Measurements from ENCODE around the gene SLC11A1. TPM values are rescaled to one million over a fixed set of nuclear protein-coding genes. Genes with fewer than 3 reads are reported as not detected.

The SLC11A1 gene
- total RNA-seq, 1 donor from 2014 or later = not detected

- Histone ChIP-seq H3K27ac (ENCODE audit: low read depth, low read length) (no peak overlapping the region), H3K9me3 (ENCODE audit: insufficient read depth, low read depth, low read length) (no peaks in the 10 kb centered on the region), H3K27me3 (ENCODE audit: insufficient read depth, low read length) (peaks cover 2% of the 10 kb centered on the region), H4K20me1 (ENCODE audit: insufficient read depth, low read length) (no peaks in the 10 kb centered on the region), H3K4me3 (ENCODE audit: insufficient read depth, low read depth, low read length) (no peak overlapping the region), H3K4me1 (ENCODE audit: insufficient read depth, low read length) (no peaks in the 10 kb centered on the region), H3K4me2 (ENCODE audit: low read length) (no peak overlapping the region), H3K79me2 (ENCODE audit: insufficient read depth, low read length) (no peaks in the 10 kb centered on the region), H3K9ac (ENCODE audit: low read length) (no peak overlapping the region), H2AFZ (ENCODE audit: low read depth, low read length) (no peak overlapping the region), H3K36me3 (ENCODE audit: insufficient read depth, low read length) (no peaks in the 10 kb centered on the region)
- H3K9me3 Mint-ChIP-seq (ENCODE audit: unreplicated experiment) = no peaks in the 10 kb centered on the region
- H3K27ac Mint-ChIP-seq (ENCODE audit: unreplicated experiment) = no peak overlapping the region
- H3K36me3 Mint-ChIP-seq (ENCODE audit: low read depth, unreplicated experiment) = peaks cover 3% of the 10 kb centered on the region
- no peak for FAIRE-seq
- peaks cover 9% of the 10 kb centered on the region for H3K27me3 Mint-ChIP-seq (ENCODE audit: low read depth, unreplicated experiment)
- DNase-seq (ENCODE audit: low read depth) = no peak
- H3K4me3 Mint-ChIP-seq (ENCODE audit: unreplicated experiment) = no peak overlapping the region
- H3K4me1 Mint-ChIP-seq (ENCODE audit: low read depth, unreplicated experiment) = no peaks in the 10 kb centered on the region
- TF ChIP-seq CTCF (IDR thresholded peaks at IDR 0.05; ENCODE audit: insufficient read depth, low read depth, low read length) (no peak), EZH2 (IDR thresholded peaks at IDR 0.05; ENCODE audit: insufficient read depth, low read length) (no peak)
Observed at GRCh38 chr2:218360453-218360852, 21.6 kb upstream of the SLC11A1 start.

- DNase-seq (ENCODE audit: low read depth) = no peak
- FAIRE-seq = no peak
- no peaks in the 10 kb centered on the region for H3K79me2 ChIP-seq (ENCODE audit: insufficient read depth, low read length)
- peaks cover under 1% of the 10 kb centered on the region for H3K27me3 ChIP-seq (ENCODE audit: insufficient read depth, low read length)
- H3K36me3 ChIP-seq (ENCODE audit: insufficient read depth, low read length) = no peaks in the 10 kb centered on the region
- no peak overlapping the region for H3K27ac ChIP-seq (ENCODE audit: low read depth, low read length)
- no peaks in the 10 kb centered on the region for H3K4me1 Mint-ChIP-seq (ENCODE audit: low read depth, unreplicated experiment)
- H3K9me3 Mint-ChIP-seq (ENCODE audit: unreplicated experiment) = peaks cover 2% of the 10 kb centered on the region
- H4K20me1 ChIP-seq (ENCODE audit: insufficient read depth, low read length) = no peaks in the 10 kb centered on the region
- no peaks in the 10 kb centered on the region for H3K4me1 ChIP-seq (ENCODE audit: insufficient read depth, low read length)
- no peak overlapping the region for H3K27ac Mint-ChIP-seq (ENCODE audit: unreplicated experiment)
- H3K36me3 Mint-ChIP-seq (ENCODE audit: low read depth, unreplicated experiment) = no peaks in the 10 kb centered on the region
- no peak overlapping the region for H2AFZ ChIP-seq (ENCODE audit: low read depth, low read length)
- peaks cover 14% of the 10 kb centered on the region for H3K27me3 Mint-ChIP-seq (ENCODE audit: low read depth, unreplicated experiment)
- no peak overlapping the region for H3K4me2 ChIP-seq (ENCODE audit: low read length)
- no peak overlapping the region for H3K9ac ChIP-seq (ENCODE audit: low read length)
- H3K4me3 ChIP-seq (ENCODE audit: insufficient read depth, low read depth, low read length) = no peak overlapping the region
- no peak overlapping the region for H3K4me3 Mint-ChIP-seq (ENCODE audit: unreplicated experiment)
- TF ChIP-seq EZH2 (IDR thresholded peaks at IDR 0.05; ENCODE audit: insufficient read depth, low read length) (no peak), CTCF (IDR thresholded peaks at IDR 0.05; ENCODE audit: insufficient read depth, low read depth, low read length) (no peak)
- peaks cover 6% of the 10 kb centered on the region for H3K9me3 ChIP-seq (ENCODE audit: insufficient read depth, low read depth, low read length)
Observed at GRCh38 chr2:218362606-218363005, 19.5 kb upstream of the SLC11A1 start.

GRCh38 chr2:218363736-218364135 is 18.3 kb upstream of the SLC11A1 start:
- no peak overlapping the region for H3K4me2 ChIP-seq (ENCODE audit: low read length)
- no peak overlapping the region for H3K9ac ChIP-seq (ENCODE audit: low read length)
- H3K9me3 Mint-ChIP-seq (ENCODE audit: unreplicated experiment) = peaks cover 2% of the 10 kb centered on the region
- no peaks in the 10 kb centered on the region for H4K20me1 ChIP-seq (ENCODE audit: insufficient read depth, low read length)
- no peak overlapping the region for H3K27ac Mint-ChIP-seq (ENCODE audit: unreplicated experiment)
- H3K4me3 ChIP-seq (ENCODE audit: insufficient read depth, low read depth, low read length) = no peak overlapping the region
- H3K27me3 ChIP-seq (ENCODE audit: insufficient read depth, low read length) = no peaks in the 10 kb centered on the region
- peaks cover 6% of the 10 kb centered on the region for H3K9me3 ChIP-seq (ENCODE audit: insufficient read depth, low read depth, low read length)
- TF ChIP-seq CTCF (IDR thresholded peaks at IDR 0.05; ENCODE audit: insufficient read depth, low read depth, low read length) (no peak), EZH2 (IDR thresholded peaks at IDR 0.05; ENCODE audit: insufficient read depth, low read length) (no peak)
- no peak overlapping the region for H3K27ac ChIP-seq (ENCODE audit: low read depth, low read length)
- no peaks in the 10 kb centered on the region for H3K4me1 ChIP-seq (ENCODE audit: insufficient read depth, low read length)
- no peak overlapping the region for H3K4me3 Mint-ChIP-seq (ENCODE audit: unreplicated experiment)
- H3K79me2 ChIP-seq (ENCODE audit: insufficient read depth, low read length) = no peaks in the 10 kb centered on the region
- DNase-seq (ENCODE audit: low read depth) = no peak
- H3K36me3 ChIP-seq (ENCODE audit: insufficient read depth, low read length) = no peaks in the 10 kb centered on the region
- no peaks in the 10 kb centered on the region for H3K4me1 Mint-ChIP-seq (ENCODE audit: low read depth, unreplicated experiment)
- peaks cover 13% of the 10 kb centered on the region for H3K27me3 Mint-ChIP-seq (ENCODE audit: low read depth, unreplicated experiment)
- H2AFZ ChIP-seq (ENCODE audit: low read depth, low read length) = no peak overlapping the region
- no peaks in the 10 kb centered on the region for H3K36me3 Mint-ChIP-seq (ENCODE audit: low read depth, unreplicated experiment)
- FAIRE-seq = no peak

All from astrocyte (in vitro differentiated cells and primary cell).